Middle frontal gyrus (tissue), 1 donor: Measurements from ENCODE around the gene SMIM11.
"Not testable (repeated sequence)": the region's sequence is repeated elsewhere in the genome, so short reads cannot be mapped to it uniquely, and the experiment has no call there.

Experiments
- DNase-seq: peaks from one replicate; pipeline ENCODE4 v3.0.0-alpha.2; 2015; ENCODE audit warnings: low spot score; ENCODE audit errors: extremely low spot score

The SMIM11 gene

GRCh38 chr21:34354836-34355235 lies 20.5 kb upstream of the SMIM11 start:
- DNase-seq = no peak

- DNase-seq = no peak
Measured at GRCh38 chr21:34355570-34355969, 19.7 kb upstream of the SMIM11 start.

GRCh38 chr21:34357889-34358288 lies 17.4 kb upstream of the SMIM11 start:
- no peak for DNase-seq

- DNase-seq = no peak
Measured at GRCh38 chr21:34358866-34359265, 16.4 kb upstream of the SMIM11 start.

GRCh38 chr21:34360488-34361241 lies 14.6 kb upstream of the SMIM11 start:
- DNase-seq = no peak

GRCh38 chr21:34362136-34362444 lies 13.2 kb upstream of the SMIM11 start:
- no peak for DNase-seq

- DNase-seq = no peak
Measured at GRCh38 chr21:34362670-34363069, 12.6 kb upstream of the SMIM11 start.

GRCh38 chr21:34363733-34364132 lies 11.6 kb upstream of the SMIM11 start, which contains the start of gene KCNE2:
KCNE2 (plus strand) TSS chr21:34364006; CDS start chr21:34370479, 6,473 bp downstream.
- DNase-seq = no peak

- DNase-seq = no peak
Measured at GRCh38 chr21:34364921-34365320, 10.4 kb upstream of the SMIM11 start.

- DNase-seq = no peak
Measured at GRCh38 chr21:34365809-34366208, 9.5 kb upstream of the SMIM11 start.

- peak; percentile 32 for DNase-seq
Measured at GRCh38 chr21:34367320-34367935, 7.9 kb upstream of the SMIM11 start.

GRCh38 chr21:34369741-34370140 lies 5.6 kb upstream of the SMIM11 start:
- DNase-seq = no peak

GRCh38 chr21:34372321-34372720 lies 3.0 kb upstream of the SMIM11 start:
- DNase-seq = no peak

GRCh38 chr21:34374462-34374861 lies 845 bp upstream of the SMIM11 start:
- DNase-seq = not testable (repeated sequence)

GRCh38 chr21:34375619-34375972 lies 289 bp downstream of the SMIM11 start:
- DNase-seq = not testable (repeated sequence)

- not testable (repeated sequence) for DNase-seq
Measured at GRCh38 chr21:34383138-34383537, 7.8 kb downstream of the SMIM11 start.

GRCh38 chr21:34383724-34384415 lies 8.6 kb downstream of the SMIM11 start:
- DNase-seq = not testable (repeated sequence)

- DNase-seq = not testable (repeated sequence)
Measured at GRCh38 chr21:34400522-34400921, 25.2 kb downstream of the SMIM11 start.

- not testable (repeated sequence) for DNase-seq
Measured at GRCh38 chr21:34404742-34405141, 29.4 kb downstream of the SMIM11 start.

GRCh38 chr21:34405686-34406085 lies 30.4 kb downstream of the SMIM11 start:
- DNase-seq = not testable (repeated sequence)

GRCh38 chr21:34406102-34406501 lies 30.8 kb downstream of the SMIM11 start:
- not testable (repeated sequence) for DNase-seq

GRCh38 chr21:34406676-34407075 lies 31.4 kb downstream of the SMIM11 start:
- DNase-seq = not testable (repeated sequence)
